Natural killer cell (primary cell): ENCODE results near the gene OR10A4. TPM values are rescaled to one million over a fixed set of nuclear protein-coding genes. Genes with fewer than 3 reads are reported as not detected.

Experiments used
- ATAC-seq, 3 donors: fragments of 150-1000 bp in 2 of 3; fragments of 200-7000 bp in 1 of 3; cut with Tn5 transposase; 1 replicate in 1 of 3; 2 replicates in 2 of 3; pipeline ENCODE4 v1.10.0; 2021; ENCODE audit warnings: mild to moderate bottlenecking in 2 of 3, moderate library complexity in 2 of 3
- DNase-seq, 2 donors: peaks; one replicate each; pipeline versions ENCODE4 v3.0.0 to v3.0.0-alpha.2; 2013 to 2021; ENCODE audit warnings: mixed read lengths in 1 of 2
- H3K27ac ChIP-seq: one replicate; pipeline ENCODE4 v1.5.1; 2013; ENCODE audit warnings: mild to moderate bottlenecking, low read length
- H3K27me3 ChIP-seq: one replicate; pipeline ENCODE4 v1.6.1; 2013; ENCODE audit warnings: low read length; ENCODE audit not compliant: control insufficient read depth, insufficient read depth
- H3K36me3 ChIP-seq: one replicate; pipeline ENCODE4 v1.6.1; 2013; ENCODE audit warnings: low read length; ENCODE audit not compliant: control insufficient read depth, insufficient read depth
- H3K4me1 ChIP-seq: one replicate; pipeline ENCODE4 v1.6.1; 2013; ENCODE audit warnings: low read length; ENCODE audit not compliant: control insufficient read depth, insufficient read depth
- H3K4me3 ChIP-seq: one replicate; pipeline ENCODE4 v1.5.1; 2013; ENCODE audit warnings: low read length
- H3K9me3 ChIP-seq: one replicate; pipeline ENCODE4 v1.6.1; 2013; ENCODE audit warnings: low read length; ENCODE audit not compliant: control insufficient read depth, insufficient read depth
- H3K27ac Mint-ChIP-seq, 2 donors: one replicate each; pipeline ENCODE4 v1.8.0; 2022; ENCODE audit warnings: mild to moderate bottlenecking in 2 of 2, mixed read lengths in 2 of 2, moderate library complexity in 1 of 2
- H3K27me3 Mint-ChIP-seq, 2 donors: one replicate each; pipeline ENCODE4 v1.8.0; 2022; ENCODE audit warnings: low read depth in 2 of 2, mixed read lengths in 2 of 2
- H3K36me3 Mint-ChIP-seq: one replicate; pipeline ENCODE4 v1.8.0; 2022; ENCODE audit warnings: mixed read lengths
- H3K4me1 Mint-ChIP-seq, 2 donors: one replicate each; pipeline ENCODE4 v1.8.0; 2022; ENCODE audit warnings: mixed read lengths in 2 of 2
- H3K4me3 Mint-ChIP-seq: one replicate; pipeline ENCODE4 v1.8.0; 2022; ENCODE audit warnings: mild to moderate bottlenecking, moderate library complexity, mixed read lengths
- H3K9me3 Mint-ChIP-seq, 2 donors: one replicate each; pipeline ENCODE4 v1.8.0; 2022; ENCODE audit warnings: mixed read lengths in 2 of 2
- WGBS: methylation state at CpG from one replicate; pipeline ENCODE4 v1.1.7; 2013; ENCODE audit warnings: missing lambda C conversion rate; ENCODE audit not compliant: insufficient coverage; 5-methylcytosine and 5-hydroxymethylcytosine counted together
- intact Hi-C: fragments of 100-400 bp; cut with micrococcal nuclease; formaldehyde crosslinking; loops from one replicate; pipeline ENCODE4 v1.14.2; 2022
- total RNA-seq, 4 donors: library from RNA; stranded (reverse); fragments of 120-200 nt in 1 of 4; gene quantifications; one replicate each; pipeline versions ENCODE4 v1.2.3 to v1.2.4, GENCODE V29; 2013 to 2022
- TF ChIP-seq, protein P1 (sequence below): fragments of 200-600 bp; IDR thresholded peaks from one replicate; pipeline ENCODE4 v1.8.0; 2022; ENCODE audit warnings: antibody characterized with exemption

OR10A4 gene
- total RNA-seq, 3 donors from 2014 or later (not counting 1 experiment from before 2014, with no cell fraction given): not detected

DNA sequence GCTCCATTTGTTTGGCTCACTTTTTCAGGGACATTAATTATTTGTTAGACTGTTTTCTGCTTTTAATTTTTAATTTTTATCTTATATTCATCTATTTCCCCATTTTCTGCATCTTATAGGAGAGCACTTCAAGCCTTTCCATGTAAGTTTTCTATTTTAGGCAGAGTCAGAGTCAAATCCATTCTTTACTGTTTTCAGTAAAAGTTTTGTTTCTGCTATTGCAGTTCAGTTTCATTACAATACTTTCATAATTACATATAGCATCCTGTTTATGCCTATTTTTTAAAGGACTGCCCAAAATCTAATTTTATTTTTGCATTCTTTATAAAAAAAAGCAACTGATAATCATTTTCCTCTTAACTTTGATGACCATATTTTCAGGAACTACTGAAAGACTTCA, 34.7 kb upstream of the OR10A4 start:
- DNase-seq (no peak), ATAC-seq (no peak)
- no peaks in the 10 kb centered on the region for H3K36me3 ChIP-seq
- no peak overlapping the region for H3K4me3 ChIP-seq
- H3K27ac ChIP-seq: no peak overlapping the region
- H3K27me3 Mint-ChIP-seq: peaks cover 19 to 22% of the 10 kb centered on the region in 2 donors
- H3K4me1 ChIP-seq: no peaks in the 10 kb centered on the region
- no peak overlapping the region for H3K27ac Mint-ChIP-seq
- no peaks in the 10 kb centered on the region for H3K9me3 ChIP-seq
- H3K4me1 Mint-ChIP-seq: no peaks in the 10 kb centered on the region
- TF ChIP-seq, protein P1, sequence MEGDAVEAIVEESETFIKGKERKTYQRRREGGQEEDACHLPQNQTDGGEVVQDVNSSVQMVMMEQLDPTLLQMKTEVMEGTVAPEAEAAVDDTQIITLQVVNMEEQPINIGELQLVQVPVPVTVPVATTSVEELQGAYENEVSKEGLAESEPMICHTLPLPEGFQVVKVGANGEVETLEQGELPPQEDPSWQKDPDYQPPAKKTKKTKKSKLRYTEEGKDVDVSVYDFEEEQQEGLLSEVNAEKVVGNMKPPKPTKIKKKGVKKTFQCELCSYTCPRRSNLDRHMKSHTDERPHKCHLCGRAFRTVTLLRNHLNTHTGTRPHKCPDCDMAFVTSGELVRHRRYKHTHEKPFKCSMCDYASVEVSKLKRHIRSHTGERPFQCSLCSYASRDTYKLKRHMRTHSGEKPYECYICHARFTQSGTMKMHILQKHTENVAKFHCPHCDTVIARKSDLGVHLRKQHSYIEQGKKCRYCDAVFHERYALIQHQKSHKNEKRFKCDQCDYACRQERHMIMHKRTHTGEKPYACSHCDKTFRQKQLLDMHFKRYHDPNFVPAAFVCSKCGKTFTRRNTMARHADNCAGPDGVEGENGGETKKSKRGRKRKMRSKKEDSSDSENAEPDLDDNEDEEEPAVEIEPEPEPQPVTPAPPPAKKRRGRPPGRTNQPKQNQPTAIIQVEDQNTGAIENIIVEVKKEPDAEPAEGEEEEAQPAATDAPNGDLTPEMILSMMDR: no peak
- no peaks in the 10 kb centered on the region for H3K27me3 ChIP-seq
- H3K36me3 Mint-ChIP-seq: no peaks in the 10 kb centered on the region
- no peaks in the 10 kb centered on the region for H3K9me3 Mint-ChIP-seq
- intact Hi-C loops: no loop called here
- H3K4me3 Mint-ChIP-seq: no peak overlapping the region

DNA sequence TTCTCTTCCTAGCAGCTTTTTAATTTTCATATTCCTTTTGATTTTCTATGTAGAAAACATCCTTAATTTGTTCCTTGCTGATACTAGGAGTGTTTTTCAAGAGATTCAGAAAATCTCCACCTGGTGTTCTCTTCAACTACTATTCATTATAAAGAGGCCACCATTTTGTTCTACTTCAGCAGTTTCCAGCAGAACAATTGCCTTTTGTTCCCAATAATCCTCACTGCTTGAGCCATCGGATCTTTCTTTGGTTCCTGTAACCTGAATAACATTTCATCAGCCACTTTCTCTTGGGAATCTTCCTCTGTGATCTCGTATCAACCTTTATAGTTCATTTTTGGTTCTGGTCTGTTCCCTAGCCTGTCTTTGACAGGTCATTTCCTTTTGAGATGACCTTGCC, 32.8 kb upstream of the OR10A4 start:
- ATAC-seq (no peak), DNase-seq (no peak)
- Histone ChIP-seq H3K4me3 (no peak overlapping the region), H3K27me3 (peaks cover 3% of the 10 kb centered on the region), H3K27ac (no peak overlapping the region), H3K4me1 (no peaks in the 10 kb centered on the region), H3K9me3 (no peaks in the 10 kb centered on the region), H3K36me3 (no peaks in the 10 kb centered on the region)
- H3K9me3 Mint-ChIP-seq: no peaks in the 10 kb centered on the region
- no peak overlapping the region for H3K27ac Mint-ChIP-seq
- no peaks in the 10 kb centered on the region for H3K36me3 Mint-ChIP-seq
- H3K4me3 Mint-ChIP-seq: no peak overlapping the region
- H3K4me1 Mint-ChIP-seq: no peaks in the 10 kb centered on the region
- TF ChIP-seq, protein P1: no peak
- intact Hi-C loops: no loop called here
- peaks cover 19 to 22% of the 10 kb centered on the region in 2 donors for H3K27me3 Mint-ChIP-seq
- WGBS: 89% methylated on average over 2 of the region's 2 CpGs

DNA sequence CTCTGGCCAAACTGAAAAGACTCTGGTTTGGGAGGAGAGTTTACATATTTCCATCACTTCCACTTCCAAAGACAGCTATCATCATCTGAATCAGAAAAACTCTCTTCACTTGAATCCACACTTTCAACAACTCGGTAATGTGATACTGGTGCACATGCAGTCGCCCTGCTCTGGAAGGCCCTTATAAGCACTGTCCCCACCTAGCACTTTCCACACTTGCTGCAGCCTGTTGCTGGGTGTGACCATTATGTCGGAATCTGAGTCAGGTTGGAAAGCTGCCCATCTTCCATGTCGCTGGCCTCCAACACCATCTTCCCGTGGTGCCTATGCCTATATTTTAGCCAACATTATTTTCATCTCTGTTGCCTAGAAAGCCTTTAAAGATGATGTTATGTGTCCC, 32.1 kb upstream of the OR10A4 start:
- WGBS: 89% methylated on average over 5 of the region's 5 CpGs
- Histone ChIP-seq H3K9me3 (no peaks in the 10 kb centered on the region), H3K4me3 (no peak overlapping the region), H3K27ac (no peak overlapping the region), H3K27me3 (peaks cover 3% of the 10 kb centered on the region), H3K36me3 (no peaks in the 10 kb centered on the region), H3K4me1 (no peaks in the 10 kb centered on the region)
- Mint-ChIP-seq H3K4me3 (no peak overlapping the region), H3K9me3 (no peaks in the 10 kb centered on the region), H3K36me3 (no peaks in the 10 kb centered on the region), H3K27me3 (peaks cover 19 to 22% of the 10 kb centered on the region in 2 donors), H3K27ac (no peak overlapping the region), H3K4me1 (no peaks in the 10 kb centered on the region)
- DNase-seq (no peak), ATAC-seq (no peak)
- TF ChIP-seq, protein P1: no peak
- intact Hi-C loops: no loop called here

DNA sequence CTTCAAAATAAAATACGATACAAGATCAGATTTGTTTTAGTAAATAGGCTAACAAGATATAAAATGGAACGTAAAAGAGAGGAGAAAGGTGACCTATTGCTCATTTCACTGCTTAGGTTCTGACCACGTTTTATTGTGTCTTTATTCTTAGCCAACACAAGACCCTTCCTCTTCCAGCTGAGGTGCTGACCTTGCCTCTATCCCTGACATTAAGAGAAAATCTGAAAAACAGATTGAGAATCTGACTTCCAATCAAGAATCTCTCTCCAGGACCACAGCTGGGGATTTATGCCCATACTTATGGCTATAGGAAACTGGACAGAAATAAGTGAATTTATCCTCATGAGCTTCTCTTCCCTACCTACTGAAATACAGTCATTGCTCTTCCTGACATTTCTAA, 31.0 kb upstream of the OR10A4 start, which contains the start of gene OR10A5:
OR10A5 (plus strand) TSS at position 301 of the 400 bp plus-strand sequence; CDS start at position 301, 0 bp downstream.
- Mint-ChIP-seq H3K27me3 (peaks cover 19 to 22% of the 10 kb centered on the region in 2 donors), H3K9me3 (no peaks in the 10 kb centered on the region), H3K36me3 (no peaks in the 10 kb centered on the region), H3K27ac (no peak within 1 kb of the TSS), H3K4me1 (no peaks in the 10 kb centered on the region), H3K4me3 (no peak within 1 kb of the TSS)
- TF ChIP-seq, protein P1: no peak
- WGBS: 86% methylated on average over 2 of the region's 3 CpGs
- no peaks in the 10 kb centered on the region for H3K4me1 ChIP-seq
- H3K36me3 ChIP-seq: no peaks in the 10 kb centered on the region
- H3K27me3 ChIP-seq: peaks cover 3% of the 10 kb centered on the region
- DNase-seq: no peak
- H3K4me3 ChIP-seq: no peak within 1 kb of the TSS
- intact Hi-C loops: no loop called here
- ATAC-seq: no peak
- H3K27ac ChIP-seq: no peak within 1 kb of the TSS
- H3K9me3 ChIP-seq: no peaks in the 10 kb centered on the region
